Smooth muscle cell (in vitro differentiated cells): ENCODE data around the gene BIRC3. TPM values are rescaled to one million over a fixed set of nuclear protein-coding genes. Genes with fewer than 3 reads are reported as not detected.

Experiments used
- DNase-seq: peaks from one replicate; lab custom pipeline; 2025; ENCODE audit not compliant: unreplicated experiment; lab: John Stamatoyannopoulos, UW
- H2AFZ ChIP-seq: fragments of 200-600 bp; sonication (generic); 2 replicates; pipeline ENCODE4 v1.6.0; 2016; ENCODE audit warnings: antibody characterized with exemption, low read depth, mild to moderate bottlenecking
- H3F3A ChIP-seq: fragments of 200-600 bp; sonication (generic); 2 replicates; pipeline ENCODE4 v1.6.0; 2017; ENCODE audit warnings: antibody characterized with exemption, low read depth
- H3K27ac ChIP-seq: fragments of 200-600 bp; sonication (generic); 2 replicates; pipeline ENCODE4 v1.5.1; 2016; ENCODE audit warnings: low read depth, mild to moderate bottlenecking
- H3K27me3 ChIP-seq: fragments of 200-600 bp; sonication (generic); 2 replicates; pipeline ENCODE4 v1.6.1; 2016; ENCODE audit warnings: low read depth, mild to moderate bottlenecking
- H3K36me3 ChIP-seq: fragments of 200-600 bp; sonication (generic); 2 replicates; pipeline ENCODE4 v1.5.1; 2016; ENCODE audit warnings: low read depth
- H3K4me1 ChIP-seq: fragments of 200-600 bp; sonication (generic); 2 replicates; pipeline ENCODE4 v1.5.1; 2016; ENCODE audit warnings: low read depth
- H3K4me2 ChIP-seq: fragments of 200-600 bp; sonication (generic); 2 replicates; pipeline ENCODE4 v1.6.0; 2016; ENCODE audit warnings: mild to moderate bottlenecking
- H3K4me3 ChIP-seq: fragments of 200-600 bp; sonication (generic); 2 replicates; pipeline ENCODE4 v1.5.1; 2016; ENCODE audit warnings: mild to moderate bottlenecking
- H3K79me2 ChIP-seq: fragments of 200-600 bp; sonication (generic); 2 replicates; pipeline ENCODE4 v1.6.0; 2016; ENCODE audit warnings: low read depth, mild to moderate bottlenecking
- H3K9ac ChIP-seq: fragments of 200-600 bp; sonication (generic); 2 replicates; pipeline ENCODE4 v1.6.0; 2016; ENCODE audit warnings: low read depth
- H3K9me3 ChIP-seq: fragments of 200-600 bp; sonication (generic); replicated peaks from 2 replicates; pipeline ENCODE4 v1.5.1; 2016; ENCODE audit warnings: low read depth
- H4K20me1 ChIP-seq: fragments of 200-600 bp; sonication (generic); 2 replicates; pipeline ENCODE4 v1.6.0; 2016; ENCODE audit warnings: low read depth
- CTCF ChIP-seq: fragments of 200-600 bp; sonication (generic); IDR thresholded peaks from 2 replicates; pipeline ENCODE4 v1.5.1; 2017; ENCODE audit warnings: borderline replicate concordance, mild to moderate bottlenecking, antibody characterized with exemption; ENCODE audit not compliant: insufficient read depth, poor library complexity, severe bottlenecking
- WGBS: methylation state at CpG from one replicate; pipeline ENCODE4 v1.1.7; 2016; ENCODE audit warnings: low lambda C conversion rate; 5-methylcytosine and 5-hydroxymethylcytosine counted together
- polyA plus RNA-seq: library from polyadenylated mRNA; unstranded; fragments of >200 nt; fragmentation: Nextera tagmentation; extraction: Ambion mirVana; gene quantifications from 2 replicates; pipeline ENCODE4 v1.2.1, GENCODE V29; 2016
- total RNA-seq: library from RNA; depleted of rRNA; stranded (reverse); fragments of >200 nt; gene quantifications from 2 replicates; pipeline ENCODE4 v1.2.3, GENCODE V29; 2014

The BIRC3 gene
- total and polyA plus RNA-seq, 2 experiments from 2014 or later: 0.94 to 1.6 TPM

GRCh38 chr11:102312667-102313066, 4.6 kb upstream of the BIRC3 start:
- Histone ChIP-seq H3K27ac (peak overlapping the region; percentile 37), H4K20me1 (no peaks in the 10 kb centered on the region), H3K36me3 (no peaks in the 10 kb centered on the region), H3K9ac (no peak overlapping the region), H3K79me2 (no peaks in the 10 kb centered on the region), H3K4me3 (peak overlapping the region; percentile 39), H3F3A (peaks cover 4% of the 10 kb centered on the region), H2AFZ (peak overlapping the region; percentile 60), H3K4me2 (peak overlapping the region; percentile 77), H3K9me3 (no peaks in the 10 kb centered on the region), H3K4me1 (peaks cover 3% of the 10 kb centered on the region), H3K27me3 (no peaks in the 10 kb centered on the region)
- no peak for TF ChIP-seq CTCF
- DNase-seq: no peak
- 65% methylated on average over 2 of the region's 2 CpGs for WGBS

GRCh38 chr11:102313238-102313940, 3.9 kb upstream of the BIRC3 start:
- Histone ChIP-seq H3K36me3 (no peaks in the 10 kb centered on the region), H3K9ac (no peak overlapping the region), H3K4me3 (peak overlapping the region; percentile 39), H3K79me2 (no peaks in the 10 kb centered on the region), H3K27me3 (no peaks in the 10 kb centered on the region), H3F3A (peaks cover 4% of the 10 kb centered on the region), H3K4me1 (peaks cover 3% of the 10 kb centered on the region), H4K20me1 (no peaks in the 10 kb centered on the region), H3K4me2 (peak overlapping the region; percentile 77), H3K27ac (peak overlapping the region; percentile 37), H2AFZ (peak overlapping the region; percentile 60), H3K9me3 (no peaks in the 10 kb centered on the region)
- TF ChIP-seq CTCF: no peak
- 76% methylated on average over 4 of the region's 4 CpGs for WGBS
- DNase-seq: no peak

GRCh38 chr11:102314784-102315183, 2.5 kb upstream of the BIRC3 start:
- H2AFZ ChIP-seq: no peak overlapping the region
- peaks cover 4% of the 10 kb centered on the region for H3F3A ChIP-seq
- DNase-seq: no peak
- H3K9me3 ChIP-seq: no peaks in the 10 kb centered on the region
- H3K27me3 ChIP-seq: no peaks in the 10 kb centered on the region
- no peaks in the 10 kb centered on the region for H4K20me1 ChIP-seq
- H3K4me1 ChIP-seq: peaks cover 3% of the 10 kb centered on the region
- WGBS: 93% methylated on average over 2 of the region's 2 CpGs
- no peaks in the 10 kb centered on the region for H3K36me3 ChIP-seq
- no peak overlapping the region for H3K9ac ChIP-seq
- H3K4me2 ChIP-seq: no peak overlapping the region
- H3K4me3 ChIP-seq: no peak overlapping the region
- no peak for TF ChIP-seq CTCF
- H3K79me2 ChIP-seq: no peaks in the 10 kb centered on the region
- no peak overlapping the region for H3K27ac ChIP-seq
